Nucleus accumbens (tissue), 56 donors: ENCODE measurements around the gene CCL16.
"Not testable (repeated sequence)": the region's sequence is repeated elsewhere in the genome, so short reads cannot be mapped to it uniquely, and the experiment has no call there.

Source experiments
- DNase-seq, 56 donors: peaks; one replicate each; lab custom pipeline; 2025; lab: John Stamatoyannopoulos, UW

Gene CCL16

DNA sequence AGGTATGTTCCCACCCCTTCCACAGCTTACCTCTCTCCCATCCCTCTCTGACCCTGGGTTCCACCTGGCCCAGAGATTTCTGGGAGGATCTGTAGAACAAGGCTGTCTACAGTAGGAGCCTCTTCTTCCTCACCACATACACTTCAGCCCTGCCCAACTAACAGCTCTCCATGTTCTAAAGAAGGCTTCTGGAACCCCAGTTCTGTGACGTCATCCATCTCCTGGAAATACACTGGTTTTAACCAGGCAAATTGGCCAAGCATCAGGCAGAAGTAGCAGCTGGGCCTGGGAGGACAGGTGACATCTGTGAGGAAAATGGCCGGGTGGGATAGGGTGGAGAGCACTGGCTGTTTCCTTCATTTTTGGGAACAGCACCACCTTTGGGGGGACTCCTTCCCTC lies 37.8 kb downstream of the CCL16 start, which contains the start of gene LYZL6:
Gene LYZL6 (minus strand): TSS at position 177 of the 400 bp plus-strand sequence. CDS start 4,357 bp downstream, outside the sequence.
- DNase-seq: no peak

DNA sequence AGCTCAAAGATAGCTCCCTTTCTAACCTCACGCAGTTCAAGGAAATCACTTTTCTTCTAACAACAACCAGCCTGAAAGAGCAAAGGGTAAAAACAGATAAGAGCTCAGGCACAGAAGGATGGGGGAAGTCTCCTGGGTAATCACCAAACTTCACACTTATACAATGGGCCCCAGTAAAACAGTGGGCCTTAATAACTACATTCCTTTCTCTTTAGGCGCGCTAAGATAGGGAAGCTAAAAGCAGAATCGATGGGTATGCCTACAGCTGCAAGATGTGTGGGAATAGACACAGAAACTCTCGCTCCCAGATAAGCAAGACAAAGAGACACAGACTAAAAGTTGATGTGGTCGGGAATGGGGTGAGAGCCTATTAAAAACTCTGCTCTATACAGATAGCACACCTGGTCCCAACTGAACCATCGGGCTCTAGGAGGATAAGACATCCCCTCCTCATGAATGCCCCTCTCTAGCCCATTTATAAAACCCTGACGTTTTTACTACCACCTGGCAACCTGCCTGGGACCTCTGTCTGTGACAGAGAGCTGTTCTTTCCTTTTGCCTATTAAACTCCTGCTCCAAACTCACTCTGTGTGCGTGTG lies 38.6 kb downstream of the CCL16 start:
- no peak for DNase-seq

DNA sequence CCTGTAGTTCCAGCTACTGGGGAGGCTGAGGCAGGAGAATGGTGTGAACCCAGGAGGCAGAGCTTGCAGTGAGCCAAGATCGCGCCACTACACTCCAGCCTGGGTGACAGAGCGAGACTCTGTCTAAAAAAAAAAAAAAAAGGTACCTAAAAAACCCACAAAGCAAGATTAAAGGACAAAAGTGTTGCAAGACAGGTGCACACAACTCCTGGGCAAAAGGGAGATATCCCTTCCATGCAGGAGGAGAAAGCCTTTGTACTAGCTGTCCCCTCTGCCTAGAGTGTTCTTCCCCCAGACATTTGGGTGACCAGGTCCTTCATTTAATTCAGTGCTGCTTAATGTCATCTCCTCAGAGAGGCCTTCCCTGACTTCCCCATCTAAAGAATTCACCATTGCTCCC lies 42.8 kb downstream of the CCL16 start:
- not testable (repeated sequence) for DNase-seq

DNA sequence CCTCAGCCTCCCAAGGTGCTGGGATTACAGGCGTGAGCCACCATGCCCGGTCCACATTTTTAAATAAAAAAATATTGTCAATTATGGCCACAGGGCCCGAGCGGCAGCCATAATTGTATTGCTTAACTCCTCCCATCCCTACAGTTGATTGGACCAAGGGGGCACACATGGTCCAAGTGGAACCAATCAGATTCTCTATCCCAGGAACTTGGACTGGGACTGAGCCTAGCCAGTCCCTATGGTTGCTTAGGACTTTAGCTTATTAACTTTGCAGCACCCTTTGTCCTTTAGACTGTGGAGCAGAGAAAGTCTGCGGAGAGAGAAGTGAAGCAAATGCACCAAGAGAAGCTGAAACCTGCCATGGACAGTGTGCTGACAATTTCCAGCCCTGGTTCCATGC lies 45.2 kb downstream of the CCL16 start:
- no peak for DNase-seq

DNA sequence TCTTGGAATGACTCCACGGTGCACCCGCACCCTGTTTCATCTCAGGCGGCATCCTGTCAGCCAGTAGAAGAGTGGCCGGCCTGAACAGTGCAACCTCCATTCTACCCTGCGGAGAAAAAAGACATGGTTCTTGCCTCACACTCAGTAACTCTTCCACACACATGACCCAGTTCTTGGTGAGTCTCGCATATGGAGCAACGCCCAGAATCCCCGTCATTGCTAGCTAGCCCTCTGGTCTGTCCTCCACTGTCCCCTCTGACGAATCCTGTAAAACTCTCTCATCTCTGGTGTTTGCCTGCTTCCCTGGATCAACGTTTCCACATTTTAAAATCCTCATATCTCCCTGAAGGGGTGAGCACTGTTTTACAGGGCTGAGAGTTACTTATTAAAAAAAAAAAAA lies 46.5 kb downstream of the CCL16 start:
- DNase-seq: no peak

DNA sequence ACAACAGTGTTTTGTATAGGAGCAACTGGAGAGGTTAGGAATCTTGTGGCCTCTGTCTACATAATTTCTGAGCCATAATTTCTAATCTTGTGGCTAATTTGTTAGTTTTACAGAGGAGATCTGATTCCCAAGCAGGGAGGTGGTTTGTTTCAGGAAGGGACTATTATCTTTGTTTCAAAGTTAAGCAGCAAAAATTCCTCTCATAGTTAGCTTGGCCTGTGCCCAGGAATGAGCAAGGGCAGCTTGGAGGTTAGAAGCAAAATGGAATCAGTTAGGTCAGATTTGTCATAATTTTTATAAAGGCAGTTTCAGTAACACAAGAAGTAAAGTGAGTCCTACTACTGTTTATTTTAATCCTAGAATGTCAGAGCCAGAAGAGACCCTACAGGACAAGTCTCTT lies 48.7 kb downstream of the CCL16 start:
- DNase-seq: no peak

DNA sequence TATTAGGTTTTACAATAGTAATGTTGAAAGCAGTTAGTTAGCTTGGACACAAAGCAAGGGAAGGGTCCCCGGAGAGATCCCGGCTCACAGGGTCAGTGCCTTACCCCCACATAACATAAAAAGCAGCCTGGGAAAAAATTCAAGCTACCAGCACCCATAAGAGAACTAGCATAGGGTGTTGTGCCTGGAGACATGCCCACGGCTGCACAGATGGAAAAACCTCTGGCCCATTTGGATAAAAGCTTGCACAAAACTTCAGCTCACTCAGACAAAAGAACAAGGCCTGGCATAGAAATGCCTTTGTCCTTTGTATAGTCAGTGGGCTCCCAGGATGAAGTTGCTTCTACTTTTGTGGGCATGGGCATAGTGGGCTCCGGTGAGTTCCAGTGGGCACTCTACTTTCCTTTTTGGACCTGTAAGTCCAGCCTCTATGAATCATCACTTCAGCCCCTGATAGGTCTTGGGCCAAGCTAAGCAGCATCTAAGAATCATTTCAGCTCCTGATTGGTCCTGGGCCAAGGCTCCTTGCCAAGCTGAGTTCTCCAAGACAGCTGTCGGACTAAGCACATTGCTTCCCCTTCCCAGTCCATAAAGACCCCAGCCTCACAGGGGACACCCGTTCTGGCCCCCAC lies 49.4 kb downstream of the CCL16 start:
- no peak for DNase-seq

DNA sequence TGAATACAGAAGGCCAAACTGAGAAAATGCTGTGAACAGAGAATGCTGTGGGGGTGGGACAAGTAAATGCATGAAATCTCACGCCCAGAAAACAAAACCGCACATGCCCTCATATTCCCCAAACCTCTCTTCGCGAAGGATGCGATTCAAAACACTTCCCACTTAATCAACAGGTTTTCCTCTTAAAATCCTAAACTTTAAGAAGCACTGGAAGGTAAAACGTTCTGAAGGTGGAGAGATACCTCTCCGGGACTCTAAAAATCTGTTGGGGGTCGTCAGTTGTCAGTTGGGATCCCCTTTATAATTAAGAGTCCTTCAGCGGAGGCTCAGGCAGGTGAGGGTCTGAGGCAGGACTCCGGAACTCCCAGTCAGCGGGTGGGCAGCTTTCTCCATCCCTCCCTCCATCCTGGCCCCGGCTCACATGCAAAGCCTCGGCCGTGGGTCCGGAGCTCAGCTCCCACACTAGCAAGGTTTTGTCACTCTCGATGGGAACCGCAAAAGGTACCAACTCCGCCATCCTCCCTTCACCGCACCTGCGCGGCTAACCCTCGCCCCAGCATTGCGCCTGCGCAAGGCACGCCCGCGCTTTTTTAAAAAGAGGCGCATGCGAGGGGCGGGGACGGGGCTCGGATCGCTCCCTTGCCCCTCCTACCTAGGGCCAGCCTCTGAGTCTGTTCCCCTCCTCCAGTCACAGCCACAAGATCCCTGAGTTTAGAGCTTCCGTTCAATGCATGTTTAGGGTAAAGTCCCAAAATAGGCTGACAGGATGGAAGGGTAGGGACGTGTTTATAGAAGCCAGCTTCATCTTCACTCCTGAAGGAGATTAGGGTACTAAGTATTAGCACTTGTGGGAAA lies 50.9 kb downstream of the CCL16 start, which contains the start of gene RDM1:
Gene RDM1 (minus strand): TSS at position 563 of the 855 bp plus-strand sequence. CDS start 46 bp downstream, at position 517.
- peak in 43 of 56 donors; percentile 1 to 78 (median 46) for DNase-seq

DNA sequence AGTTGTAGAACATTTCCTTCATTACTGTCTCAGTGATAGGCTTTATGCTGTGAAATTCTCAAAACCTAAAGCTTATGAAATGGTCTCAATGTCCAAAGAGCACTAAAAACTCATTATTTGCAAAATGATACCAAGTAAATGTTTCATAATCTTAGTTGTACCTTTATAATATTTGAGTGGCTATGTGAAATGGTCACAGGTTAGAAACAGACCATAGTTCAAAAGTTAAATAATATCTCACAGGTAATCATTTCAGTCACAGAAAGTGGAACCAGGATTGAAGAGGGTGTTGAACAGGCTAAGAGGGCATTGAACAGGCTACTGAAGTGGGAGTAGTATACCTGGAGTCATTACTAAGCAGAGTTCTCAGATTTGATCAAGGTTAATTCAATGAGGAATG lies 53.6 kb downstream of the CCL16 start:
- no peak for DNase-seq
